Lower leg skin (tissue), 3 donors: ENCODE data around the gene GRIA2.

Experiments
- CTCF ChIP-seq, 3 donors: fragments of 450-650 bp; IDR thresholded peaks; one replicate each; pipeline ENCODE4 v1.5.1; 2016; ENCODE audit warnings: antibody characterized with exemption in 3 of 3, mild to moderate bottlenecking in 3 of 3, moderate library complexity in 2 of 3
- POLR2A ChIP-seq, 2 donors: fragments of 450-650 bp; IDR thresholded peaks; one replicate each; pipeline ENCODE4 v1.6.1; 2016 to 2017; ENCODE audit warnings: antibody characterized with exemption in 2 of 2, mild to moderate bottlenecking in 1 of 2, moderate library complexity in 1 of 2

GRCh38 chr4:157217708-157218107 lies 2.8 kb upstream of the GRIA2 start:
- TF ChIP-seq CTCF (IDR thresholded peaks at IDR 0.05) (no peak), POLR2A (IDR thresholded peaks at IDR 0.05) (no peak)
